Spleen (tissue), 7 donors: ENCODE measurements around the gene OR8B3.

Experiments
- POLR2AphosphoS5 ChIP-seq, 3 donors: sonication (generic); formaldehyde crosslinking; IDR thresholded peaks; one replicate each; pipeline ENCODE4 v1.5.1; 2017; ENCODE audit warnings: antibody characterized with exemption in 3 of 3
- TF ChIP-seq, protein P1 (sequence below), 11 experiments: fragments of 200-600 bp in 7 of 11; fragments of 450-650 bp in 4 of 11; sonication (generic) in 4 of 11; IDR thresholded peaks in 8 of 11; conservative IDR thresholded peaks in 3 of 11; 1 replicate in 7 of 11; 2 replicates in 4 of 11; pipeline versions ENCODE4 v1.4.0 to v1.8.0; 2016 to 2021; ENCODE audit warnings: antibody characterized with exemption in 11 of 11, inconsistent platforms in 4 of 11, mild to moderate bottlenecking in 1 of 11
- donor health status: DM: no; HTN: no; CAD: no; lungs with moderate emphysema.
- donor health status: DM: no; HTN: no; CAD: no.
- donor health status: DM: no; HTN: no; CAD: no.

DNA sequence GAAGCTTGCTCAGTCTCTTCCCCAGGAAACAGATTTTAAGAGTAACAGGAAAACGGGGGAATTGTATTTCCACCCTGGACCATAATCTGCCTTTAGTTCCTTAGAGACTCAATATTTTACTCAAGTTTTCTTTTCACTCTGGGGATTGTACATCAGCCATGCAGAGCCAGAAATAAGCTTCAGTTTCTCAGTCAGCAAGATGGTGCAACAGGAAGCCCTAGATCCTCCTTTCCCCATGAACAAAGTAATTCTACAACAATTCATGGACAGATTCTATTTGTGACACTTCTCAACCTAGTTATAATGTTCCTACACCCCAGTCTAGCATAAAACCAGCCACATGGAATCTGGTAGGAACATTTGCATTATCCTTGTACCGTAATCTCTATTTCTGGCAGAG is 39.3 kb downstream of the OR8B3 start:
- TF ChIP-seq, protein P1, sequence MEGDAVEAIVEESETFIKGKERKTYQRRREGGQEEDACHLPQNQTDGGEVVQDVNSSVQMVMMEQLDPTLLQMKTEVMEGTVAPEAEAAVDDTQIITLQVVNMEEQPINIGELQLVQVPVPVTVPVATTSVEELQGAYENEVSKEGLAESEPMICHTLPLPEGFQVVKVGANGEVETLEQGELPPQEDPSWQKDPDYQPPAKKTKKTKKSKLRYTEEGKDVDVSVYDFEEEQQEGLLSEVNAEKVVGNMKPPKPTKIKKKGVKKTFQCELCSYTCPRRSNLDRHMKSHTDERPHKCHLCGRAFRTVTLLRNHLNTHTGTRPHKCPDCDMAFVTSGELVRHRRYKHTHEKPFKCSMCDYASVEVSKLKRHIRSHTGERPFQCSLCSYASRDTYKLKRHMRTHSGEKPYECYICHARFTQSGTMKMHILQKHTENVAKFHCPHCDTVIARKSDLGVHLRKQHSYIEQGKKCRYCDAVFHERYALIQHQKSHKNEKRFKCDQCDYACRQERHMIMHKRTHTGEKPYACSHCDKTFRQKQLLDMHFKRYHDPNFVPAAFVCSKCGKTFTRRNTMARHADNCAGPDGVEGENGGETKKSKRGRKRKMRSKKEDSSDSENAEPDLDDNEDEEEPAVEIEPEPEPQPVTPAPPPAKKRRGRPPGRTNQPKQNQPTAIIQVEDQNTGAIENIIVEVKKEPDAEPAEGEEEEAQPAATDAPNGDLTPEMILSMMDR (IDR thresholded peaks at IDR 0.05 in 8 of 11, conservative IDR thresholded peaks at IDR 0.05 in 3 of 11): no peak
- no peak for TF ChIP-seq POLR2AphosphoS5 (IDR thresholded peaks at IDR 0.05)
